GM18511 (cell line): ENCODE data around the gene WNT7B.

ENCODE experiments used
- ATAC-seq: cut with Tn5 transposase; IDR thresholded peaks from one replicate; pipeline ENCODE4 v1.9.1; 2021; ENCODE audit warnings: mild to moderate bottlenecking, moderate library complexity; ENCODE audit not compliant: unreplicated experiment

Gene WNT7B

GRCh38 chr22:45891996-45892621 is 84.9 kb downstream of the WNT7B start:
- no peak for ATAC-seq

GRCh38 chr22:45891471-45891995 is 85.4 kb downstream of the WNT7B start:
- no peak for ATAC-seq

- ATAC-seq: no peak
These were observed 85.9 kb downstream of the WNT7B start for GRCh38 chr22:45891021-45891421.

- ATAC-seq: no peak
These were observed 86.7 kb downstream of the WNT7B start for GRCh38 chr22:45890351-45890635.

GRCh38 chr22:45889539-45890350 is 87.2 kb downstream of the WNT7B start:
- ATAC-seq: no peak

GRCh38 chr22:45889093-45889538 is 87.8 kb downstream of the WNT7B start:
- no peak for ATAC-seq

GRCh38 chr22:45888221-45889092 is 88.5 kb downstream of the WNT7B start:
- ATAC-seq: no peak

GRCh38 chr22:45887202-45888131 is 89.5 kb downstream of the WNT7B start:
- ATAC-seq: no peak

- ATAC-seq: no peak
These were observed 90.4 kb downstream of the WNT7B start for GRCh38 chr22:45886540-45886939.

- no peak for ATAC-seq
These were observed 91.0 kb downstream of the WNT7B start for GRCh38 chr22:45885941-45886395.

- no peak for ATAC-seq
These were observed 91.7 kb downstream of the WNT7B start for GRCh38 chr22:45885171-45885840.

GRCh38 chr22:45884201-45885062 is 92.5 kb downstream of the WNT7B start:
- ATAC-seq: no peak

- no peak for ATAC-seq
These were observed 93.2 kb downstream of the WNT7B start for GRCh38 chr22:45883811-45884170.

GRCh38 chr22:45882881-45883810 is 93.8 kb downstream of the WNT7B start:
- no peak for ATAC-seq

GRCh38 chr22:45881524-45881875 is 95.5 kb downstream of the WNT7B start:
- ATAC-seq: no peak

- ATAC-seq: no peak
These were observed 96.0 kb downstream of the WNT7B start for GRCh38 chr22:45880716-45881523.
